GM21576 (cell line): ENCODE measurements around the gene AMER2.

ENCODE experiments used
- ATAC-seq: cut with Tn5 transposase; IDR thresholded peaks from one replicate; pipeline ENCODE4 v1.9.1; 2021; ENCODE audit warnings: mild to moderate bottlenecking, moderate library complexity; ENCODE audit not compliant: unreplicated experiment

AMER2 gene, protein sequence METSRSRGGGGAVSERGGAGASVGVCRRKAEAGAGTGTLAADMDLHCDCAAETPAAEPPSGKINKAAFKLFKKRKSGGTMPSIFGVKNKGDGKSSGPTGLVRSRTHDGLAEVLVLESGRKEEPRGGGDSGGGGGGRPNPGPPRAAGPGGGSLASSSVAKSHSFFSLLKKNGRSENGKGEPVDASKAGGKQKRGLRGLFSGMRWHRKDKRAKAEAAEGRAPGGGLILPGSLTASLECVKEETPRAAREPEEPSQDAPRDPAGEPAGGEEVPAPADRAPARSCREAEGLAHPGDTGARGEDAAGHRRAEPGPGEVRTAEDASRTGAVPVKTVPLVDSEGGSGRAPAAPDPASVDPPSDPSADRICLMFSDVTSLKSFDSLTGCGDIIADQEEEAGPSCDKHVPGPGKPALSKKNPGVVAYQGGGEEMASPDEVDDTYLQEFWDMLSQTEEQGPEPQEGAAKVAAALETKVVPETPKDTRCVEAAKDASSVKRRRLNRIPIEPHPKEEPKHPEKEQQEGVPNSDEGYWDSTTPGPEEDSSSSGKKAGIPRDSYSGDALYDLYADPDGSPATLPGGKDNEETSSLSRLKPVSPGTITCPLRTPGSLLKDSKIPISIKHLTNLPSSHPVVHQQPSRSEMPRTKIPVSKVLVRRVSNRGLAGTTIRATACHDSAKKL

GRCh38 chr13:25171517-25172302 lies at the start of gene AMER2:
AMER2 (minus strand) TSS chr13:25172288; CDS start chr13:25171619, 669 bp downstream.
- ATAC-seq, result no peak

- ATAC-seq, result no peak
Measured at GRCh38 chr13:25218019-25218418, 45.9 kb upstream of the AMER2 start.

DNA sequence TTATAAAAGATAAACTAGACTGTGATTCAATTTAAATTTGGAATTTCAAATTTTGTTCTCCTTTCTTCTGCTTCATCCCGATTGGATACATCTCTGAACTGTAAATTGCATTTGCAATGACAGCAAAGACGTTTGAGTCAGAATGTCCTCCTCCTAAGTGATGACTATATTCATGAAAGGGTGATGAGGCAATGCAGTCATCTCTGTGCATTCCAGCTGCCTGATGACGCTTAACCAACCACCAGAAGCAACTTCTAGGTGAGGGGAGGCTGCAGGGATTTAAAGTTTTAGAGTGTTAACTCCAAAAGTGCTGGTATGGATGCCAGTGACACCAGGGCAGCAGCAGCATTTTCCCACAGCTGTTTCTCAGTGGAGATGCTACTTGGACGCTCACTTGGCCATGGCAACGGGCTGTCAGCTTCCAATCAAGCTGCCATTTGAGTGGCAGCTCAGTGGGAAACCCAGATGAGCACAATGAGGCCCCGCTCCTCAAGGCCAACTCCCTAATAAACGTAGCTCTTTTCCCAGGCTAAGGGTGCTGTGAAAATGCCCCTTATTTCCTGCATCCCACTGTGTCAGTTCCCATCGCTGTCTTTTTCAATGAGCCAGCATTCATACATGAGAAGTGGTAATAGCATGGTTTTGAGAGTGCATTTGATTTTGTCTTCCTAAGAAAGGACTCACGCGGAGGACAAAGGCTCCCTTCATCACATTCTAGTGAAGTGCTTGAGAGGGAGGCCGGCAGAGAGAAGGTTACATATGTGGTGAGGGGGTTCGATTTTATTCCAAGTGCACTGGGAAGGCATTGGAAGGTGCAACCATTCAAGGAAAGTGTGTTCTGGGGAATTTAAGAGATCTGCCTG lies 45.2 kb upstream of the AMER2 start:
- no peak for ATAC-seq

DNA sequence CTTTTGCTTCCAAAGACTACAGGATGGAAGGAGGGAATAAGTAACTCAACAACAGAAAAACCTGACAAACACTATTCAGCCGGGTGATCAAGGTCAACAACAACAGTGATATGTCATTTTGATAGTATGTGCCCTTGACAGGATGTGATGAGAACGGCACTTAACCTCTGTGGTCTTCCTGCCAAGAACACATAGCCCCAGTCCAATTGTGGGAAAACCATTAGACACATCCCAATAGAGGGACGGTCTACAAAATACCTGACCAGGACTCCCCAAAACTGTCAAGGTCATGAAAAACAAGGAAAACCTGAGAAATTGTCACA lies 43.1 kb upstream of the AMER2 start:
- ATAC-seq, result no peak

- ATAC-seq, result no peak
Measured at GRCh38 chr13:25214491-25215252, 42.6 kb upstream of the AMER2 start.

DNA sequence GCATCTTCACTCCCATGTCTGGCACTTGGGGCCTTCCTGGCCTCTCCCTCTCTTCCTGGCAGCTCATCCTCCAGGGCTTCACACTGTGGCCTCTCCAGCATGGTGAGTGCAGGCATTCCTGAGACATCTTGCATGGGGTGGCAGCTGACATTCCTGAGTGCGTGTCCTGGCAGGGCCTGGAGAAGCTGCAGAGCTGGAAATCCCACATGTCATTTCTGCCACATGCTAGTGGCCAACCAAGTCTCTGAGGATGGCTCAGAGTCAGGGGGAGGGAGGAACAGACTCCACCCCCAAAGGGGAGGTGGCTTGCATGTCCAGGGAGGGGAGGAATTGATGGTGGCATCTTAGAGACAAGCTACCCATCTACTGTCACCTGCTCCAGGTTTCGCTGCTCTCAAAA lies 41.6 kb upstream of the AMER2 start:
- no peak for ATAC-seq

DNA sequence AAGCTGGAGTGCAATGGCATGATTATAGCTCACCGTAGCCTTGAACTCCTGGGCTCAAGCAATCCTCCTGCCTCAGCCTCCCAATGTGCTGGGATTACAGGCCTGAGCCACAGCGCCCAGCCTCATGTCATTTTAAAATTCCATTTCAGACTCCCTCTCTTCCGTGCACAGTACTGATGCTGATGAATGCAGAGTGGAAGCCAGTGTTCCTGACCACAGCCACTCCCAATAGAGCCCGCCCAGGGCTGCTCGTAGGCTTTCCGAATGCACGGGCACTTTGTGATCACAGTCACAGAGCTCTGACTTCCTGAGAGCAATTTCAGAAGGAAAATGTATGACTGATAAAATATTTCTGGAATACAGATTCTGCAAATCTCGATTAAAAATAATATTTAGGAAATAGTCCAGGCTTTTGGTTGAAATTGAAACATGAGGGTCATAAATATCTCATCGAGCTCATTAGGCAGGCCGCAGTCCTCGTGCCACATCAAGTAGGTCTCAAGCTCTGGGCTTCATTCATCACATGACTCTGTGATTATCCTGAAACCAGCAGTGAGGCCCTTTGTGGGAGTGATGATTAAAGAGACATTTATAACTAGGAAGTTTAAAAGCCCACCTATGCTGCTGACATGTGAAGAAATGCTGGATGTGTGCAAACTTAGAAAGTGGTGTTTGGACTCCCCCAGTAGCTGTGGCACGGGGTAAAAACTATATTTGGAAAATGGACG lies 38.9 kb upstream of the AMER2 start:
- ATAC-seq, result no peak

DNA sequence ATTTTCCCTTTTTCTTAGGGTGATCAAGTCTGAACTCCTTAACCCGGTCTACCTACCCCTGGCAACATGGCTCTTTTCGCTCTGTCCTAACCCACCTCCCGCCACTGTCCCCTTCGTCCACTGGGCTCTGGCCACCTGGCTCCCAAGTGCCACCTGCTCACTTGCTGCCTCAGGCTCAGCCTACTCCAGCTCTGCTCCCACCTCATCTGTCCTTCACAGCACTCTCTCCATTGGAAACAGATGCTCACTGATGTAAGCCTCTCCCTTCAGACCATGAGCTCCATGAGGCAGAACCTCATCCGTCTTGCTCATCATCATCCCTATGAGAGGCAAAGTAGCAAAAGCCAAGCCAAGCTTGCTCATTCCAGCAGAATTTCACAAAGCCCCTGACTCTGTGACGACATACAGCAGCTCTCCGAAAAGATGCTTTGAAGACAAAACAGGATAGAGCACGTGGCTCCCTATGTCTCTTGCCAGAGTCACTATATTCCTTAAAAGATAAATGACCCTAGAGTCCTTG lies 35.3 kb upstream of the AMER2 start:
- ATAC-seq, result no peak

- ATAC-seq, result no peak
Measured at GRCh38 chr13:25204863-25205262, 32.8 kb upstream of the AMER2 start.

GRCh38 chr13:25203127-25203740 lies 31.1 kb upstream of the AMER2 start:
- no peak for ATAC-seq

DNA sequence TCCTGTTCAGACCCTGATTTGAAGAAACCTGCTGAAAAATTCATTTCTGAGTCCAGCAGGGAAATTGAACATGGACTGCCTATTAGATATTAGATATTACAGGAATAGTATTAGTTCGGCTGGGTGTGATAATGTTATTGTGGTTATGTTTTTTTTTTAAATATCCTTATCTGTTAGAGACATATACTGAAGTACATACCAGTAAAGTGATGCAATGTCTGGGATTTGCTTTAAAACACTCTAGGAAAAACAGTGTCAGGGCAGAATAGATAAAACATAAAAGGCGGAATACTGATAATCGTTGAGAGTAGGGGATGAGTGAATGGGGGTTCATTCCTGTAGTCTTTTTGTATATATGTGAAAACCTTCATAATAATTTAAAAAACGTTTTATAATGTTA lies 28.7 kb upstream of the AMER2 start:
- ATAC-seq, result no peak

DNA sequence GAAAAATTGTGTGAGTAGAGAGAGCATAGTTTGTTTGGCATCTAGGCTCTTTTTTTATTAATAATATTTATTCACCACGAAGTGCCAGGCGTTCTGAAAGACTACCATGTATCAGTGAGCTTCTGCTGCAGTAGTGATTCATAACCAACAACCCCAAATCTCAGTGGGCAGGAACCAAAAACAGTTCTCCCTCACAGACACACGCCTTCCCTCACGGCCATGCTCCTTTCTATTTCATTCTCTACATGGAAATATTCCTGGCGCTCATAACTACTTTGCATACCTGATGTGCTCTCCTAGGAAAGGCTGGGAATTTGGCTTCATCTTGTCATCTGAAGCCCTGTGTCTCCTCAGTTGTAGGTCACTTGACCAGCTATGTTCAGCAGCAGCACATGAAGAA lies 26.6 kb upstream of the AMER2 start:
- no peak for ATAC-seq

- no peak for ATAC-seq
Measured at GRCh38 chr13:25196971-25197370, 24.9 kb upstream of the AMER2 start.

DNA sequence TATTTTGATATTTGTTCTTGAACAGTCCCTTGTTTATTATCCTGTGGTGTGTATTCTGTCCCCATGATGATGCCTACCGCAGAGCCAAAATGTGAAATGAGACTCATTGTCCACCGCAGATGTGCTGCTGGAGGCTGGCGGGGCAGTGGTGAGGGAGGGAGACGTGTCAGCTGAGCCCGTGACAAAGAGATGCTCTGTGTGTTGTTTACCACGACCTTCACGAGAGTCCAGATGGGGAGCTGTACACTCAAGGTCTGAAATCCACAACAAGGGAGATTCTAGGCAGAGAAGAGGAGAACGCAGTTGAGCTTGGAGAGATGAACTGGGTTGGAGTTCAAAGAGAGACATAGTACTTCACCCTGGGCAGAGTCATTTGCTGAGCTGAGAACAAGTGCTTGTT lies 20.8 kb upstream of the AMER2 start:
- ATAC-seq, result no peak

DNA sequence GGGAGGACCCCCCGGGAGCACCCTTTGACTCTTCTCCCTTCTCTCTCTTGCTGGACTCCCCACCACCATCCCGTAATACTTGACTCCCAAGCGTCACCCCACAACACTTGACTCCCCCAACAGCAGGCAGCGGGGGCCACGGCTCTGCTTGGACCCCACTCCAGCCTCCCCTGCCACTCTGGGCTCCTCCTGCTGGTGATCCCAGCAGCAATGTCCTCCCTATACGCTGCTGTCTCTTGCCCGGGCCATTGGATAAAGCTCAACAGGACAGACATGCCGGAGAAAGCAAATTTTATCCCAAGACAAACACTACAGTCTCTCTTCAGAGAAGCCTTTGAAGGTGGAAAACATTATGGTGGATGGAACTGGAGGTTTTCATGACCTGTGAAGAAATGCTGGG lies 20.4 kb upstream of the AMER2 start:
- no peak for ATAC-seq

DNA sequence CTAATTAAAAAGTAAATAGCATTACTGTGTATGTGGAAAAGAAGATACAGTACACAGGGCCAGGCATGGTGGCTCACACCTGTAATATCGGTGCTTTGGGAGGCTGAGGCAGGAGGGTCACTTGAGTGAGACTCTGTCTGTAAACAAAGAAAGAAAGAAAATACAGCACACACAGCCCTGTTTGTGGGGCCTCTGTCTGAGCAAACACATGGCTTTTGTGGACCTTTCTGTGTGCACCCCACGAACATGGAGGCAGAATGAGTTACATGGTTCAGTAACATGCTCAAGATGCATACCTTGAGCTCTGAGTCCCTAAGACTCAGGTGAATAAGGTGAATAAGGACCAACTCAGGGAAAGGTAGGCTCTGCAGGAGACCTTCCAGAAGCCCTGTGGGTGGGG lies 20.0 kb upstream of the AMER2 start:
- no peak for ATAC-seq

GRCh38 chr13:25190771-25191170 lies 18.7 kb upstream of the AMER2 start:
- no peak for ATAC-seq

GRCh38 chr13:25190256-25190655 lies 18.2 kb upstream of the AMER2 start:
- ATAC-seq, result no peak

- ATAC-seq, result no peak
Measured at GRCh38 chr13:25187596-25187995, 15.5 kb upstream of the AMER2 start.
